ENCODE measurements around the gene ARHGEF19. TPM values are rescaled to one million over a fixed set of nuclear protein-coding genes. Genes with fewer than 3 reads are reported as not detected.

Gene ARHGEF19
- total RNA-seq, 1 experiment from 2014 or later: 21.1 TPM

DNA sequence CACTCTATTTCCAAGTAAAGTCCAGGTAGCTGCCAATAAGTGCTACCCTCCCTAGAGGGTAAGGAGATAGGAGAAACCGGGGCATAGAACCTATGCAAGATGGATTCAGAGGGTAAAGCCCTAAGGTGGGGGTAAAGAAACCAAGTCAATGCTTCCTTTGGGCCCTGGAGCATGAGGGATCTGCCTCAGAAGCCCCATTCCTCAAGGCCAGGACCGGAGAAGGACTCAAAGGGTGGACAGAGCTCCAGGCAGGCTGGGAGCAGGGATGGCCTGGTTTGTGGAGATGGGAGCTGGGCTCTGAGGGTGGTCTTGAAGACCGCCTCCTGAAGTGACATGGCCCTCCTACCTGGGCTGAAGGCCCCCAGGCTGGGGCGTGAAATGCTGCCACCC, 60.5 kb downstream of the ARHGEF19 start:
- H4K91ac ChIP-seq (ENCODE audit: insufficient read length, low read depth, low read length): no peak overlapping the region
- H3K4me2 ChIP-seq (ENCODE audit: insufficient read depth, insufficient read length, low read length): no peak overlapping the region
- H2AK5ac ChIP-seq (ENCODE audit: insufficient read length, low read length): no peak overlapping the region
- no peak overlapping the region for H2BK20ac ChIP-seq (ENCODE audit: low read depth, low read length, poor library complexity, severe bottlenecking)
- H3K27ac ChIP-seq (ENCODE audit: insufficient read length, low read depth, low read length): no peak overlapping the region
- peaks cover 7% of the 10 kb centered on the region for H3K23me2 ChIP-seq (ENCODE audit: insufficient read length, low read depth, low read length, poor library complexity, severe bottlenecking)
- no peak overlapping the region for H2BK15ac ChIP-seq (ENCODE audit: low read depth, low read length)
- no peak overlapping the region for H3K9ac ChIP-seq (ENCODE audit: extremely low read depth, insufficient read length, low read length)
- no peak overlapping the region for H3T11ph ChIP-seq (ENCODE audit: low read length)
- H3K79me1 ChIP-seq (ENCODE audit: insufficient read depth, low read depth, low read length, poor library complexity, severe bottlenecking): no peaks in the 10 kb centered on the region
- peak overlapping the region; percentile 16 for H3K14ac ChIP-seq (ENCODE audit: insufficient read depth, low read length)
- no peak for DNase-seq
- TF ChIP-seq, protein P1, sequence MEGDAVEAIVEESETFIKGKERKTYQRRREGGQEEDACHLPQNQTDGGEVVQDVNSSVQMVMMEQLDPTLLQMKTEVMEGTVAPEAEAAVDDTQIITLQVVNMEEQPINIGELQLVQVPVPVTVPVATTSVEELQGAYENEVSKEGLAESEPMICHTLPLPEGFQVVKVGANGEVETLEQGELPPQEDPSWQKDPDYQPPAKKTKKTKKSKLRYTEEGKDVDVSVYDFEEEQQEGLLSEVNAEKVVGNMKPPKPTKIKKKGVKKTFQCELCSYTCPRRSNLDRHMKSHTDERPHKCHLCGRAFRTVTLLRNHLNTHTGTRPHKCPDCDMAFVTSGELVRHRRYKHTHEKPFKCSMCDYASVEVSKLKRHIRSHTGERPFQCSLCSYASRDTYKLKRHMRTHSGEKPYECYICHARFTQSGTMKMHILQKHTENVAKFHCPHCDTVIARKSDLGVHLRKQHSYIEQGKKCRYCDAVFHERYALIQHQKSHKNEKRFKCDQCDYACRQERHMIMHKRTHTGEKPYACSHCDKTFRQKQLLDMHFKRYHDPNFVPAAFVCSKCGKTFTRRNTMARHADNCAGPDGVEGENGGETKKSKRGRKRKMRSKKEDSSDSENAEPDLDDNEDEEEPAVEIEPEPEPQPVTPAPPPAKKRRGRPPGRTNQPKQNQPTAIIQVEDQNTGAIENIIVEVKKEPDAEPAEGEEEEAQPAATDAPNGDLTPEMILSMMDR (conservative IDR thresholded peaks at IDR 0.05): no peak
- H3K23ac ChIP-seq (ENCODE audit: insufficient read length, low read depth, low read length): no peak overlapping the region
- peak overlapping the region; percentile 3 for H3K18ac ChIP-seq (ENCODE audit: insufficient read length, low read depth, low read length)
- peaks cover 37% of the 10 kb centered on the region; the same call in 1 of the 2 replicates for H3K79me2 ChIP-seq (ENCODE audit: insufficient read depth, low read length)
- H4K5ac ChIP-seq (ENCODE audit: insufficient read length, low read depth, low read length): no peak overlapping the region
- Mint-ChIP-seq H3K36me3 (ENCODE audit: insufficient read depth in 1 of 3, low read depth in 3 of 3) (peaks cover 20 to 40% (median 21%) of the 10 kb centered on the region in 3 experiments; a peak in 6 of 7 replicates), H3K27me3 (ENCODE audit: low read depth) (peaks cover 10% of the 10 kb centered on the region), H3K4me3 (peak overlapping the region in 1 of 2 experiments; percentile 25; a peak in 2 of 5 replicates), H3K9me3 (no peaks in the 10 kb centered on the region), H3K4me1 (peaks cover 50 to 51% of the 10 kb centered on the region in 2 experiments), H3K27ac (peak overlapping the region in 2 of 3 experiments; percentile 57 to 83; a peak in 2 of 7 replicates)
- H3K9me3 ChIP-seq (ENCODE audit: control insufficient read depth, low read depth, low read length): no peaks in the 10 kb centered on the region
- H2BK12ac ChIP-seq (ENCODE audit: insufficient read length, low read depth, low read length): no peak overlapping the region
- H2BK5ac ChIP-seq (ENCODE audit: insufficient read length, low read length): no peak overlapping the region
- H2AFZ ChIP-seq (ENCODE audit: low read length): no peak overlapping the region
- H2BK120ac ChIP-seq (ENCODE audit: low read depth, low read length, poor library complexity, severe bottlenecking): no peak overlapping the region
- H3K27me3 ChIP-seq (ENCODE audit: insufficient read depth, low read length): no peaks in the 10 kb centered on the region
- H3K4ac ChIP-seq (ENCODE audit: low read depth, low read length): no peak overlapping the region
- WGBS (ENCODE audit: extremely low coverage, insufficient read length, low lambda C conversion rate): no CpG with 5 or more reads among the region's 4 CpGs
- H4K8ac ChIP-seq (replicated peaks; ENCODE audit: insufficient read length, low read depth, low read length): no peak overlapping the region
- H3K4me1 ChIP-seq (ENCODE audit: insufficient read depth, low read length): peaks cover 10% of the 10 kb centered on the region; the same call in 1 of the 2 replicates
- no peak overlapping the region for H3K56ac ChIP-seq (ENCODE audit: insufficient read length, low read depth, low read length)
- H4K20me1 ChIP-seq (ENCODE audit: control insufficient read depth, insufficient read depth, insufficient read length): no peaks in the 10 kb centered on the region
